Activated T-cell treated with anti-CD3 and anti-CD28 coated beads for 48 hours (primary cell): ENCODE results near the gene NACA2.
"Not testable (repeated sequence)": the region's sequence is repeated elsewhere in the genome, so short reads cannot be mapped to it uniquely, and the experiment has no call there.

Experiments used
- DNase-seq: peaks from one replicate; pipeline ENCODE4 v3.0.0-alpha.2; 2020; ENCODE audit warnings: low read depth

The NACA2 gene

GRCh38 chr17:61591018-61591417 is at the start of gene NACA2:
TSS of gene NACA2 (minus strand) at chr17:61591219. CDS start at chr17:61591180, 39 bp downstream.
- no peak for DNase-seq

GRCh38 chr17:61639818-61640217 is 48.8 kb upstream of the NACA2 start:
- DNase-seq: no peak

GRCh38 chr17:61638087-61638486 is 47.1 kb upstream of the NACA2 start:
- DNase-seq: no peak

GRCh38 chr17:61635913-61636432 is 45.0 kb upstream of the NACA2 start:
- peak; percentile 34 for DNase-seq

- no peak for DNase-seq
Measured at GRCh38 chr17:61634942-61635538, 44.0 kb upstream of the NACA2 start.

- DNase-seq: no peak
Measured at GRCh38 chr17:61634011-61634539, 43.1 kb upstream of the NACA2 start.

- no peak for DNase-seq
Measured at GRCh38 chr17:61632826-61633225, 41.8 kb upstream of the NACA2 start.

GRCh38 chr17:61631800-61632199 is 40.8 kb upstream of the NACA2 start:
- DNase-seq: no peak

- DNase-seq: not testable (repeated sequence)
Measured at GRCh38 chr17:61628158-61628557, 37.1 kb upstream of the NACA2 start.

- DNase-seq: no peak
Measured at GRCh38 chr17:61627658-61628057, 36.6 kb upstream of the NACA2 start.

- DNase-seq: no peak
Measured at GRCh38 chr17:61627125-61627524, 36.1 kb upstream of the NACA2 start.

- DNase-seq: no peak
Measured at GRCh38 chr17:61625564-61625963, 34.5 kb upstream of the NACA2 start.

GRCh38 chr17:61624951-61625350 is 33.9 kb upstream of the NACA2 start:
- no peak for DNase-seq

GRCh38 chr17:61621317-61621716 is 30.3 kb upstream of the NACA2 start:
- DNase-seq: no peak

GRCh38 chr17:61619953-61620352 is 28.9 kb upstream of the NACA2 start:
- no peak for DNase-seq

- no peak for DNase-seq
Measured at GRCh38 chr17:61619493-61619892, 28.5 kb upstream of the NACA2 start.

- DNase-seq: no peak
Measured at GRCh38 chr17:61618950-61619349, 27.9 kb upstream of the NACA2 start.

- no peak for DNase-seq
Measured at GRCh38 chr17:61617330-61617729, 26.3 kb upstream of the NACA2 start.

- no peak for DNase-seq
Measured at GRCh38 chr17:61616783-61617182, 25.8 kb upstream of the NACA2 start.

- DNase-seq: no peak
Measured at GRCh38 chr17:61614219-61614618, 23.2 kb upstream of the NACA2 start.

- no peak for DNase-seq
Measured at GRCh38 chr17:61611323-61611722, 20.3 kb upstream of the NACA2 start.

GRCh38 chr17:61605692-61606091 is 14.7 kb upstream of the NACA2 start:
- no peak for DNase-seq

GRCh38 chr17:61601297-61601696 is 10.3 kb upstream of the NACA2 start:
- no peak for DNase-seq

GRCh38 chr17:61600621-61601020 is 9.6 kb upstream of the NACA2 start:
- no peak for DNase-seq
